ENCODE measurements around the gene PHLDB3. TPM values are rescaled to one million over a fixed set of nuclear protein-coding genes. Genes with fewer than 3 reads are reported as not detected.
"Not testable (repeated sequence)": the region's sequence is repeated elsewhere in the genome, so short reads cannot be mapped to it uniquely, and the experiment has no call there.

The PHLDB3 gene
- total RNA-seq, 1 donor from 2014 or later = 3.4 TPM

DNA sequence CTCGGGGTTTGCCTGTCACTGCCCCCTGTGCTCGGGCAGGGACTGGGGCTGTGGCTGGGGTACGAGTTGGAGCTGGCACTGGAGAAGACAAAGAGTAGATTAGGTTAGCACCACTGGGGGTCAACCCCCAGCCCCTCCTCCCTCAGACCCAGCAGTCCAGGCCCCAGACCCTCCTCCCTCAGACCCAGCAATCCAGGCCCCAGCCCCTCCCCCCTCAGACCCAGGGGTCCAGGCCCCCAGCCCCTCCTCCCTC is 47.6 kb upstream of the PHLDB3 start:
- Histone ChIP-seq H3K27ac (no peak overlapping the region), H3K36me3 (no peaks in the 10 kb centered on the region), H4K20me1 (ENCODE audit: low read depth) (peaks cover 5% of the 10 kb centered on the region), H3K79me2 (ENCODE audit: low read depth) (no peaks in the 10 kb centered on the region), H3F3A (ENCODE audit: low read depth) (peaks cover 6% of the 10 kb centered on the region), H3K4me1 (no peaks in the 10 kb centered on the region), H3K4me2 (no peak overlapping the region), H3K9ac (no peak overlapping the region), H3K27me3 (no peaks in the 10 kb centered on the region), H2AFZ (replicated peaks) (no peak overlapping the region), H3K9me3 (ENCODE audit: low read depth) (no peaks in the 10 kb centered on the region), H3K4me3 (no peak overlapping the region)
- peaks cover 20% of the 10 kb centered on the region for H3K36me3 Mint-ChIP-seq
- H3K9me3 Mint-ChIP-seq = no peaks in the 10 kb centered on the region
- H3K4me3 Mint-ChIP-seq = no peak overlapping the region
- DNase-seq (ENCODE audit: low spot score) = no peak
- peaks cover 11% of the 10 kb centered on the region for H3K4me1 Mint-ChIP-seq
- TF ChIP-seq EZH2phosphoT487 (IDR thresholded peaks at IDR 0.05) (no peak), EZH2 (IDR thresholded peaks at IDR 0.05) (no peak)
- TF ChIP-seq, protein P1, sequence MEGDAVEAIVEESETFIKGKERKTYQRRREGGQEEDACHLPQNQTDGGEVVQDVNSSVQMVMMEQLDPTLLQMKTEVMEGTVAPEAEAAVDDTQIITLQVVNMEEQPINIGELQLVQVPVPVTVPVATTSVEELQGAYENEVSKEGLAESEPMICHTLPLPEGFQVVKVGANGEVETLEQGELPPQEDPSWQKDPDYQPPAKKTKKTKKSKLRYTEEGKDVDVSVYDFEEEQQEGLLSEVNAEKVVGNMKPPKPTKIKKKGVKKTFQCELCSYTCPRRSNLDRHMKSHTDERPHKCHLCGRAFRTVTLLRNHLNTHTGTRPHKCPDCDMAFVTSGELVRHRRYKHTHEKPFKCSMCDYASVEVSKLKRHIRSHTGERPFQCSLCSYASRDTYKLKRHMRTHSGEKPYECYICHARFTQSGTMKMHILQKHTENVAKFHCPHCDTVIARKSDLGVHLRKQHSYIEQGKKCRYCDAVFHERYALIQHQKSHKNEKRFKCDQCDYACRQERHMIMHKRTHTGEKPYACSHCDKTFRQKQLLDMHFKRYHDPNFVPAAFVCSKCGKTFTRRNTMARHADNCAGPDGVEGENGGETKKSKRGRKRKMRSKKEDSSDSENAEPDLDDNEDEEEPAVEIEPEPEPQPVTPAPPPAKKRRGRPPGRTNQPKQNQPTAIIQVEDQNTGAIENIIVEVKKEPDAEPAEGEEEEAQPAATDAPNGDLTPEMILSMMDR (IDR thresholded peaks at IDR 0.05) = no peak
- H3K27ac Mint-ChIP-seq = no peak overlapping the region
- peaks cover 7% of the 10 kb centered on the region for H3K27me3 Mint-ChIP-seq (ENCODE audit: insufficient read depth, low read depth)

DNA sequence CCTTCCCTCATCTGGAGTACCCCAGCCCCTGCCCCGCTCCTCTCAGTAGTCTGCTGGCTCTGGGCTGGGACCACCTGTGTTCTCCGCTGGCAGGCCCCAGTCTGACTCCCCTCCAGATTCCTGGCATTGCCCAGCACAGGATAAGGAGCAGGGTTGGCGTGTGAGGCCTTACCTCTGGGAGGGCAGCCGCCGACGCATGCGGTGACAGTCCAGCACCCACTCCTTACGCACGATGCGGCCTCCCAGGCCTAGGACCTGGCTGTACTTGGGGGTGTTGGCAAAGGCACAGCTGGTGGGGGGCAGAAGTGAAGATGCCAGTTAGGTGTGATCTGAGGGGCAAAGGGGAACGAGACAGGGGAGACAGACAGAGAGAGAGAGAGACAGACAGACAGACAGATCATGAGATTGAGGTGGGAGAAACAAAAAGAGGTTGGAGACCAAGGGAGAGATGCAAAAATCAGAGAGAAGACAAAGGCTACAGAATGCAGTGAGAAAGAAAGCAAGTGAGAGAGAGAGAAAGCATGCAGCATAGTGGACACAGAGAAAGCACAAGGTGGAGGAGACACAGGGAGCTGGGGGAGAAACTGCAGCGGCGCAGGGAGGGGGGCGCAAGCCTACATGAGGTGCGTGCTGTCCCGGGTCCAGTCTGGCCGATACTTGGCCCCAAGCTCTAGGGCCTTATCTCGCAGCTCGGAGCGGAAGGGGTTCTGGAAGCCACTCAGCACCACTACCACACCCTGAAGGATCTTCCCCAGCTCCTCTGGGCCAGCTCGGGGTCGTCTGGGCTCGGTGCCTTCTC is 47.1 kb upstream of the PHLDB3 start:
- H3K4me2 ChIP-seq = no peak overlapping the region
- H3K9me3 ChIP-seq (ENCODE audit: low read depth) = no peaks in the 10 kb centered on the region
- H3K9me3 Mint-ChIP-seq = no peaks in the 10 kb centered on the region
- H3K36me3 ChIP-seq = no peaks in the 10 kb centered on the region
- no peak overlapping the region for H3K4me3 Mint-ChIP-seq
- no peak for DNase-seq (ENCODE audit: low spot score)
- H3K4me1 Mint-ChIP-seq = peaks cover 11% of the 10 kb centered on the region
- TF ChIP-seq, protein P1 (IDR thresholded peaks at IDR 0.05) = no peak
- TF ChIP-seq EZH2 (IDR thresholded peaks at IDR 0.05) = no peak
- TF ChIP-seq EZH2phosphoT487 (IDR thresholded peaks at IDR 0.05) = no peak
- H3K27me3 Mint-ChIP-seq (ENCODE audit: insufficient read depth, low read depth) = peaks cover 7% of the 10 kb centered on the region
- H3K27ac ChIP-seq = no peak overlapping the region
- H3K27me3 ChIP-seq = no peaks in the 10 kb centered on the region
- no peak overlapping the region for H3K4me3 ChIP-seq
- no peak overlapping the region for H3K9ac ChIP-seq
- H3K27ac Mint-ChIP-seq = peak overlapping the region; percentile 12
- H2AFZ ChIP-seq (replicated peaks) = no peak overlapping the region
- no peaks in the 10 kb centered on the region for H3K4me1 ChIP-seq
- H4K20me1 ChIP-seq (ENCODE audit: low read depth) = peaks cover 5% of the 10 kb centered on the region
- H3K79me2 ChIP-seq (ENCODE audit: low read depth) = no peaks in the 10 kb centered on the region
- peaks cover 20% of the 10 kb centered on the region for H3K36me3 Mint-ChIP-seq
- peaks cover 6% of the 10 kb centered on the region for H3F3A ChIP-seq (ENCODE audit: low read depth)

DNA sequence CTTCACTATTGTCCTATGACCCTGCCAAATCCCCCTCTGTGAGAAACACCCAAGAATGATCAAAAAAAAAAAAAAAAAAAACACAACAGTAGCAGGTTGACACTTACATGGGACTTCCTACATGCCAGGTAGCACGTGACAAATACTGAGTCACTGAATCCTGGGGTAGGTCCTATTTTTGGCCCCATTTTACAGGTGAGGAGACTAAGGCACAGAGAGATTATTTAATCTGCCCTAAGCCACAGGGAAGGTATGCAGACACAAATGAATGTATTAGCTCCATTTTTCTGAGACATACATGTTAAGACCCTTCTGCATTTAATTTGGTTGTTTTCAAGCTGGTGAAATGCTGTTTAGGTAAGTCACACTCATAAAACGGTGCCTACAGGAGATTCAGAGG is 44.2 kb upstream of the PHLDB3 start:
- Histone ChIP-seq H3K4me3 (no peak overlapping the region), H3K4me2 (no peak overlapping the region), H4K20me1 (ENCODE audit: low read depth) (no peaks in the 10 kb centered on the region), H3K4me1 (no peaks in the 10 kb centered on the region), H2AFZ (replicated peaks) (no peak overlapping the region), H3K9me3 (ENCODE audit: low read depth) (no peaks in the 10 kb centered on the region), H3K9ac (no peak overlapping the region), H3F3A (ENCODE audit: low read depth) (no peaks in the 10 kb centered on the region), H3K27ac (no peak overlapping the region), H3K27me3 (no peaks in the 10 kb centered on the region), H3K36me3 (no peaks in the 10 kb centered on the region), H3K79me2 (ENCODE audit: low read depth) (no peaks in the 10 kb centered on the region)
- H3K36me3 Mint-ChIP-seq = peaks cover 27% of the 10 kb centered on the region
- no peak overlapping the region for H3K4me3 Mint-ChIP-seq
- no peak for DNase-seq (ENCODE audit: low spot score)
- H3K27me3 Mint-ChIP-seq (ENCODE audit: insufficient read depth, low read depth) = peaks cover 9% of the 10 kb centered on the region
- no peaks in the 10 kb centered on the region for H3K9me3 Mint-ChIP-seq
- TF ChIP-seq EZH2 (IDR thresholded peaks at IDR 0.05) (no peak), EZH2phosphoT487 (IDR thresholded peaks at IDR 0.05) (no peak)
- TF ChIP-seq, protein P1 (IDR thresholded peaks at IDR 0.05) = no peak
- H3K4me1 Mint-ChIP-seq = peaks cover 11% of the 10 kb centered on the region
- H3K27ac Mint-ChIP-seq = no peak overlapping the region

DNA sequence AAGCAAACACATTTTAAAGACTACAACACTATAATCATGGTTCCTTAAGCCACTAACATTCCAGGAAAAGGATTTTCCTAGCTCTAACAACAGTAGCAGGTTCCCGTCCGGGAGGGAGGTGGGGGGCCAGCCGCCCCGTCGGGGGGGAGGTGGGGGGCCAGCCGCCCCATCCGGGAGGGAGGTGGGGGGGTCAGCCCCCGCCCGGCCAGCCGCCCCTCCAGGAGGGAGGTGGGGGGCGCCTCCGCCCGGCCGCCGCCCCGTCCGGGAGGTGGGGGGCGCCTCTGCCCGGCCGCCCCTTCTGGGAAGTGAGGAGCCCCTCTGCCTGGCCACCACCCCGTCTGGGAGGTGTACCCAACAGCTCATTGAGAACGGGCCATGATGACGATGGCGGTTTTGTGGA is 43.4 kb upstream of the PHLDB3 start:
- H3K9me3 ChIP-seq (ENCODE audit: low read depth); H3K9me3 Mint-ChIP-seq; H3K27ac ChIP-seq; H3K9ac ChIP-seq; H3F3A ChIP-seq (ENCODE audit: low read depth); H3K27me3 ChIP-seq; H3K4me2 ChIP-seq; H3K4me1 ChIP-seq; H3K4me3 ChIP-seq; H2AFZ ChIP-seq (replicated peaks); H3K27ac Mint-ChIP-seq; H3K4me3 Mint-ChIP-seq; H3K79me2 ChIP-seq (ENCODE audit: low read depth); H4K20me1 ChIP-seq (ENCODE audit: low read depth); H3K36me3 ChIP-seq; DNase-seq (ENCODE audit: low spot score): not testable (repeated sequence)
- peaks cover 11% of the 10 kb centered on the region for H3K27me3 Mint-ChIP-seq (ENCODE audit: insufficient read depth, low read depth)
- peaks cover 11% of the 10 kb centered on the region for H3K4me1 Mint-ChIP-seq
- peaks cover 34% of the 10 kb centered on the region for H3K36me3 Mint-ChIP-seq

Data from neural progenitor cell (in vitro differentiated cells).